ENCODE data around the gene ESRP2.

ESRP2 gene

GRCh38 chr16:68235887-68236136, at the start of gene ESRP2:
Gene ESRP2, minus strand, starts transcription at chr16:68236127. Its CDS starts 82 bp downstream, at chr16:68236045.
- H3K27me3 Mint-ChIP-seq: no peaks in the 10 kb centered on the region
- H3K27ac Mint-ChIP-seq: peak within 1 kb of the TSS; percentile 87
- H3K4me3 Mint-ChIP-seq: peak within 1 kb of the TSS; percentile 90
- ATAC-seq (no peak), DNase-seq (no peak)
- no peaks in the 10 kb centered on the region for H3K9me3 Mint-ChIP-seq
- no peaks in the 10 kb centered on the region for H3K36me3 Mint-ChIP-seq (ENCODE audit: low read depth)
- H3K4me1 Mint-ChIP-seq: peaks cover 41% of the 10 kb centered on the region

GRCh38 chr16:68285683-68286082, 49.8 kb upstream of the ESRP2 start:
- DNase-seq (no peak), ATAC-seq (no peak)
- no peaks in the 10 kb centered on the region for H3K27me3 Mint-ChIP-seq
- H3K4me3 Mint-ChIP-seq: peak overlapping the region; percentile 66
- H3K36me3 Mint-ChIP-seq (ENCODE audit: low read depth): peaks cover 70% of the 10 kb centered on the region
- H3K27ac Mint-ChIP-seq: peak overlapping the region; percentile 90
- H3K9me3 Mint-ChIP-seq: no peaks in the 10 kb centered on the region
- H3K4me1 Mint-ChIP-seq: peaks cover 100% of the 10 kb centered on the region

GRCh38 chr16:68284847-68285246, 48.9 kb upstream of the ESRP2 start:
- peak overlapping the region; percentile 62 for H3K4me3 Mint-ChIP-seq
- peaks cover 65% of the 10 kb centered on the region for H3K36me3 Mint-ChIP-seq (ENCODE audit: low read depth)
- DNase-seq (no peak), ATAC-seq (no peak)
- no peaks in the 10 kb centered on the region for H3K27me3 Mint-ChIP-seq
- H3K9me3 Mint-ChIP-seq: no peaks in the 10 kb centered on the region
- peaks cover 98% of the 10 kb centered on the region for H3K4me1 Mint-ChIP-seq
- H3K27ac Mint-ChIP-seq: peak overlapping the region; percentile 90

- Mint-ChIP-seq H3K9me3 (no peaks in the 10 kb centered on the region), H3K4me1 (peaks cover 95% of the 10 kb centered on the region), H3K4me3 (peak overlapping the region; percentile 62), H3K27ac (peak overlapping the region; percentile 90), H3K36me3 (ENCODE audit: low read depth) (peaks cover 66% of the 10 kb centered on the region), H3K27me3 (no peaks in the 10 kb centered on the region)
- no peak for DNase-seq
- ATAC-seq: peak; percentile 47
These were observed 48.1 kb upstream of the ESRP2 start for GRCh38 chr16:68283801-68284598.

- Mint-ChIP-seq H3K27ac (peak overlapping the region; percentile 90), H3K4me1 (peaks cover 88% of the 10 kb centered on the region), H3K9me3 (no peaks in the 10 kb centered on the region), H3K27me3 (no peaks in the 10 kb centered on the region), H3K36me3 (ENCODE audit: low read depth) (peaks cover 64% of the 10 kb centered on the region), H3K4me3 (peak overlapping the region; percentile 62)
- DNase-seq (no peak), ATAC-seq (no peak)
These were observed 47.4 kb upstream of the ESRP2 start for GRCh38 chr16:68283346-68283745.

- no peaks in the 10 kb centered on the region for H3K9me3 Mint-ChIP-seq
- peaks cover 76% of the 10 kb centered on the region for H3K4me1 Mint-ChIP-seq
- ATAC-seq (no peak), DNase-seq (no peak)
- H3K4me3 Mint-ChIP-seq: no peak overlapping the region
- peak overlapping the region; percentile 90 for H3K27ac Mint-ChIP-seq
- peaks cover 54% of the 10 kb centered on the region for H3K36me3 Mint-ChIP-seq (ENCODE audit: low read depth)
- no peaks in the 10 kb centered on the region for H3K27me3 Mint-ChIP-seq
These were observed 46.1 kb upstream of the ESRP2 start for GRCh38 chr16:68282064-68282452.

- Mint-ChIP-seq H3K9me3 (no peaks in the 10 kb centered on the region), H3K4me3 (no peak overlapping the region), H3K27me3 (no peaks in the 10 kb centered on the region), H3K36me3 (ENCODE audit: low read depth) (peaks cover 51% of the 10 kb centered on the region), H3K4me1 (peaks cover 75% of the 10 kb centered on the region), H3K27ac (peak overlapping the region; percentile 69)
- peak; percentile 64 for ATAC-seq
- DNase-seq: no peak
These were observed 45.6 kb upstream of the ESRP2 start for GRCh38 chr16:68281368-68282063.

GRCh38 chr16:68279726-68280558, 44.0 kb upstream of the ESRP2 start:
- no peak overlapping the region for H3K4me3 Mint-ChIP-seq
- peaks cover 50% of the 10 kb centered on the region for H3K36me3 Mint-ChIP-seq (ENCODE audit: low read depth)
- no peak for DNase-seq
- peaks cover 75% of the 10 kb centered on the region for H3K4me1 Mint-ChIP-seq
- ATAC-seq: no peak
- H3K27ac Mint-ChIP-seq: peak overlapping the region; percentile 57
- H3K27me3 Mint-ChIP-seq: no peaks in the 10 kb centered on the region
- no peaks in the 10 kb centered on the region for H3K9me3 Mint-ChIP-seq

GRCh38 chr16:68276223-68276622, 40.3 kb upstream of the ESRP2 start:
- Mint-ChIP-seq H3K4me1 (peaks cover 73% of the 10 kb centered on the region), H3K4me3 (no peak overlapping the region), H3K27me3 (no peaks in the 10 kb centered on the region), H3K9me3 (no peaks in the 10 kb centered on the region), H3K27ac (peak overlapping the region; percentile 85), H3K36me3 (ENCODE audit: low read depth) (peaks cover 59% of the 10 kb centered on the region)
- ATAC-seq (no peak), DNase-seq (no peak)

- no peaks in the 10 kb centered on the region for H3K27me3 Mint-ChIP-seq
- peaks cover 73% of the 10 kb centered on the region for H3K4me1 Mint-ChIP-seq
- H3K9me3 Mint-ChIP-seq: no peaks in the 10 kb centered on the region
- H3K27ac Mint-ChIP-seq: peak overlapping the region; percentile 85
- peak; percentile 82 for ATAC-seq
- peak overlapping the region; percentile 34 for H3K4me3 Mint-ChIP-seq
- no peak for DNase-seq
- peaks cover 58% of the 10 kb centered on the region for H3K36me3 Mint-ChIP-seq (ENCODE audit: low read depth)
These were observed 39.8 kb upstream of the ESRP2 start for GRCh38 chr16:68275611-68276191.

GRCh38 chr16:68274441-68274840, 38.5 kb upstream of the ESRP2 start:
- Mint-ChIP-seq H3K4me3 (no peak overlapping the region), H3K27me3 (no peaks in the 10 kb centered on the region), H3K27ac (peak overlapping the region; percentile 90), H3K4me1 (peaks cover 77% of the 10 kb centered on the region), H3K36me3 (ENCODE audit: low read depth) (peaks cover 55% of the 10 kb centered on the region), H3K9me3 (no peaks in the 10 kb centered on the region)
- ATAC-seq (no peak), DNase-seq (no peak)

- Mint-ChIP-seq H3K9me3 (no peaks in the 10 kb centered on the region), H3K27me3 (no peaks in the 10 kb centered on the region), H3K4me3 (no peak overlapping the region), H3K4me1 (peaks cover 79% of the 10 kb centered on the region), H3K36me3 (ENCODE audit: low read depth) (peaks cover 58% of the 10 kb centered on the region), H3K27ac (peak overlapping the region; percentile 90)
- ATAC-seq: no peak
- DNase-seq: no peak
These were observed 38.0 kb upstream of the ESRP2 start for GRCh38 chr16:68273896-68274295.

GRCh38 chr16:68273459-68273858, 37.5 kb upstream of the ESRP2 start:
- ATAC-seq (no peak), DNase-seq (no peak)
- peaks cover 58% of the 10 kb centered on the region for H3K36me3 Mint-ChIP-seq (ENCODE audit: low read depth)
- peaks cover 83% of the 10 kb centered on the region for H3K4me1 Mint-ChIP-seq
- peak overlapping the region; percentile 90 for H3K27ac Mint-ChIP-seq
- no peaks in the 10 kb centered on the region for H3K27me3 Mint-ChIP-seq
- H3K4me3 Mint-ChIP-seq: peak overlapping the region; percentile 64
- H3K9me3 Mint-ChIP-seq: no peaks in the 10 kb centered on the region

GRCh38 chr16:68272507-68273209, 36.7 kb upstream of the ESRP2 start:
- Mint-ChIP-seq H3K9me3 (no peaks in the 10 kb centered on the region), H3K27ac (peak overlapping the region; percentile 90), H3K27me3 (no peaks in the 10 kb centered on the region), H3K4me3 (peak overlapping the region; percentile 64), H3K4me1 (peaks cover 91% of the 10 kb centered on the region), H3K36me3 (ENCODE audit: low read depth) (peaks cover 62% of the 10 kb centered on the region)
- no peak for DNase-seq
- ATAC-seq: no peak

All from activated naive CD8-positive, alpha-beta T cell treated with anti-CD3 and anti-CD28 coated beads, Interleukin-2, amount 50 U/mL, for 24 hours (primary cell).